IPS-NIHi11 (cell line): ENCODE results near the gene SAFB2.

Experiments
- DNase-seq: peaks from one replicate; pipeline ENCODE4 v3.0.0; 2012; ENCODE audit warnings: mixed read lengths, low spot score

SAFB2 gene

GRCh38 chr19:5542665-5543064, 79.9 kb downstream of the SAFB2 start:
- no peak for DNase-seq

GRCh38 chr19:5541456-5541855, 81.1 kb downstream of the SAFB2 start:
- no peak for DNase-seq

- no peak for DNase-seq
Observed at GRCh38 chr19:5540208-5540607, 82.4 kb downstream of the SAFB2 start.

GRCh38 chr19:5537870-5538269, 84.7 kb downstream of the SAFB2 start:
- DNase-seq = no peak
